GM13977 (cell line): ENCODE data around the gene SMCO2.

Experiments used
- DNase-seq: peaks from one replicate; pipeline ENCODE4 v3.0.0; 2012; ENCODE audit warnings: low spot score
- CTCF ChIP-seq: IDR thresholded peaks from 2 replicates; pipeline ENCODE4 v1.5.1; 2012; ENCODE audit warnings: mild to moderate bottlenecking, control low read depth; ENCODE audit not compliant: insufficient read depth; ENCODE audit errors: extremely low read depth, missing control alignments
- in situ Hi-C: fragments of 300-500 bp; cut with MboI; formaldehyde crosslinking; loops from one replicate; pipeline ENCODE4 v1.12.0; 2022; ENCODE audit warnings: low sequenced_read_pairs, low pct_unique_long_range_greater_than_20kb, mixed read lengths, inconsistent platforms; ENCODE audit not compliant: unreplicated experiment

Gene SMCO2

GRCh38 chr12:27549236-27549800 lies 102.8 kb downstream of the SMCO2 start:
- in situ Hi-C loops: no loop called here
- no peak for DNase-seq

GRCh38 chr12:27549801-27550652 lies 103.5 kb downstream of the SMCO2 start:
- no peak for TF ChIP-seq CTCF
- in situ Hi-C loops: no loop called here
- DNase-seq: no peak

More at GRCh38 chr12:27549236-27549800, 102.8 kb downstream of the SMCO2 start:
- no peak for TF ChIP-seq CTCF

- TF ChIP-seq CTCF: no peak
- no peak for DNase-seq
- in situ Hi-C loops: no loop called here
Observed at GRCh38 chr12:27550653-27550975, 104.1 kb downstream of the SMCO2 start.

- no peak for TF ChIP-seq CTCF
- in situ Hi-C loops: no loop called here
- DNase-seq: no peak
Observed at GRCh38 chr12:27551172-27551840, 104.8 kb downstream of the SMCO2 start.
